HG02759 (cell line): ENCODE results near the gene METTL22.
A peak's percentile ranks its signal among the peaks of the same experiment; 100 is the strongest.
"Not testable (repeated sequence)": the region's sequence is repeated elsewhere in the genome, so short reads cannot be mapped to it uniquely, and the experiment has no call there.

Source experiments
- ATAC-seq: cut with Tn5 transposase; IDR thresholded peaks from one replicate; pipeline ENCODE4 v1.9.1; 2021; ENCODE audit warnings: mild to moderate bottlenecking, moderate library complexity; ENCODE audit not compliant: unreplicated experiment

METTL22 gene

DNA sequence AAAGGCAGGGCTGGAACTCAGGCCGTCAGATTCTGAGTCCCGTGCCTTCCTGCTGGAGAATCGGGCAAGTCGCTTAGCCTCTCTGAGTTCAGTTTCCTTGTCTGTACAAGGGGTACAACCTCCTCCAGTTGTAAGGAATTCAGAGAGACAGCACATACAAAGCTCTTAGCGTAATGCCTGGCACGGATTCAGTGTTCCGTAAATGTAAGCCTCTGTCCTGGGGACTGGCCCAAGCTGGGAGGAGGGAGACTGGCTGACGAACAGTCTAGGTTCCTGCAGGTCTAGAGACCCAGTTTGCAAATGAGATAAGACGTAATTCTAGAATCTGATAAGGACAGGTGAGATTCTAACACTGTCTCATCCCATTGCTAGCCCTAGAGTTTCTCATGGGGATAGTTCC is 9.9 kb downstream of the METTL22 start:
- ATAC-seq, result no peak

DNA sequence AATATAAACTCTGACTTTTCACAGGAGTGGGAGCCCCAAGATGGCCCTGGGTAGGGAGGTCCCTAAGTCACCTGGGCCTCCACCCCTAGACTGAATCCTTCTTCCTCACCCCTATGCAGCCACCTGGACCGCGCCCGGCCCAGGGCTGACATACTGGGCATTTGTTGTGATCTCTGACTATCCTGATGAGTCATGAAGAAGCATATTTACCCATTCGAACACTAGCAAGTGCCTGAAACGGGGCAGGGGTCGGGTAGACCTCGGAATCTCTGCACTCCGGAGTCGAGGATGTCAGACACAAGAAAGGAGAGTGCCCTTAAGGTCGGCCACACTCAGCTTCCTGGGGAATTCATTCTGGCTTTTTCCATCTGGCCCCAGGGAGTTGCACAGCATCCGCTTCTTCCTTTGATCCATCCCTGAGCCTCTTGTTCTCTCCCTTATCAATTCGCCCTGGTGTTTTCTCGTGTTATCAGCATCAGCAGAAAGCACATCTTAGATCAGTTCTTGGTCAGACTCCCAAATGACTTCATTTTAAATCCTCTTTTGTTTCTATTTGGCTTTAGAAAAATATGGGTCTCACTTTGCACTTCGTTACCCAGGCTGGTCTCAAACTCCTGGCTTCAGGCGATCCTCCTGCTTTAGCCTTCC is 10.4 kb downstream of the METTL22 start:
- ATAC-seq, result no peak

DNA sequence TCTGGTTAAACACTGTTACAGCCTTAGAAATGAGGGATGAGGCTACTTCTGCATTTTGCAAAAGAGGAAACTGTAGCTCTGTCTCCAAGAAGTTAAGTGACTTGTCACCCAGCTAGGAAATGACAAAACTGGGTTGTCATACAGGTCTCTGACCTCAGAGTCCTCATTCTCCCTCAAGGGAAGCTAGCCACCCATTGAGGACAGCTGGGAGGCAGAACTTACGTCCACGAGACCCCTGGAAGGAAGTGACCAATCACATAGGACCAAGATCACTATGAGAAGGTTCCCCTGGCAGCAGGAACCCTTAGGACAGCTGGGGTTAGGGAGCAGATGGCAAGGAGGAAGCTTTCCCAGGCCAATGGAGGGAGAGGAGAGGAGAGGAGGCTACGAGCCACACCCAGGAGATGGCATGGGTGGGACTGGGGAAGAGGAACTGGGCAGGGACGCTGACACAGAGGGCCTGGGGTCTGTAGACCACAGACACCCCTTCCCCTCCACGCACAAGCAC is 11.2 kb downstream of the METTL22 start:
- ATAC-seq, result no peak

DNA sequence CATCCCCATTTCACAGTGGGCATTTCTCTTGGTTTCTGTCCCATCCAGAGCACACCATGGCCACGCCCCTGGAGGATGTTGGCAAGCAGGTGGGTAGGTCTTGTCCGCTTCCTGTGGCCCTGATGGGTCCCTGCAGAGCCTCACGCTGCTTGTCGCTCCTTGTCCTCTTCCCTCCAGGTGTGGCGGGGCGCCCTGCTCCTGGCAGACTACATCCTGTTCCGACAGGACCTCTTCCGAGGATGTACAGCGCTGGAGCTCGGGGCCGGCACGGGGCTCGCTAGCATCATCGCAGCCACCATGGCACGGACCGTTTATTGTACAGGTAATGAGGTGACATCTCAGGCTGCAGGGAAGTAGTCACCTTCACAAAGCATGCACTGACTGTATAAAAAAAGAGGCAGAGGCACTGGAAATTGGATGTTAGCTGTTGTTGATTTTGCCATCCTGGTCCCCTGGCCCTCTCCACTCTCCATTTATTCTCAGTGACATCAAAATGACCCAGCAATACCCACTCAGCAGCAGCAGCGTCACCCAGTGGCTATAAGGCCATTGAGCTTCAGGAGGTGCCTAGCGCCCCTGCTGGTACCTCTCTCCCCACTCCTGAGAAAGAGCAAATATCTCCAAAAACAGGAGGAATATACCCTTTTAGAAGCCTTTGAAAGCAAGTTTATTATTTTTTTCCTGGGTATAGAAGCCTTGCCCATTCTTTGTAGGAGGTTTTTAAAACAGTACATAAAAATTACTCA is 13.7 kb downstream of the METTL22 start:
- no peak for ATAC-seq

DNA sequence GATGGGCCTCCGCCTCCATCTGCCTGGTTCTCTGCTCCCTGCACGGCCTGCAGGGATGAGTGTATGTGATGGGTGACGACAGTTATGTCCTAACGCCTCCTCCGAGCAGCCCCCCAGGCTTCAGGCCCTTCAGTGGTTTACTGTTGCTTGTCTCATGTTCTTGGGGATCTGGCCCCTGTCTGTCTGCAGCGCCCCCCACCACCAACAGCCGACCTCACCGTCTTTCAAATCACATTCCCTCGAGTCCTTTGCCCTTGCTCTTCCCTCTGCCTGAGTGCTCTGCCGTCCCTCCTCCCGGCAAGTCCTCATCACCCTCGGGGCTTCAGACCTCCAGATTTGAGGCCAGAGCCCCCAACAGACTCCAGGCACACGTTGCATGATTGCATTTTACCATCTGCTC is 18.2 kb downstream of the METTL22 start:
- ATAC-seq, result no peak

DNA sequence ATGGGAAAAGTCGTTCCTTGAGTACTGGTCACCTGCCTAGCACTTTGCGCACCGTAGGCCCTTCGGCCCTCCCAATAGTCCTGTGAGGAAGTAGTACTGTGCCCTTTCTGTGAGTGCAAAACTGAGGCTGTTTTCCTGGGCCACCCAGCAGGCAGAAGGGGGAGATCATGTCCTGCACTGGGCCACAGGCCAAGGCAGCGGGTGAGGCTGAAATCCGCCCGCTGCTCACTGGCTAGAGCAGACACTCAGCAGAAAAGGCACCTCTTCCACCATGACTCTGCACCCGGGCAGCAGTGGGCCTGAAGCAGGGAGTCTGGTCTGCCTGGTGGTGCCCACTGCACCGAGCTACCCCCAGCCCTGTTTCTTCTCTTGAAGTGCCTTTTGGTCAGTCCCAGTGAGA is 20.2 kb downstream of the METTL22 start:
- ATAC-seq, result no peak

DNA sequence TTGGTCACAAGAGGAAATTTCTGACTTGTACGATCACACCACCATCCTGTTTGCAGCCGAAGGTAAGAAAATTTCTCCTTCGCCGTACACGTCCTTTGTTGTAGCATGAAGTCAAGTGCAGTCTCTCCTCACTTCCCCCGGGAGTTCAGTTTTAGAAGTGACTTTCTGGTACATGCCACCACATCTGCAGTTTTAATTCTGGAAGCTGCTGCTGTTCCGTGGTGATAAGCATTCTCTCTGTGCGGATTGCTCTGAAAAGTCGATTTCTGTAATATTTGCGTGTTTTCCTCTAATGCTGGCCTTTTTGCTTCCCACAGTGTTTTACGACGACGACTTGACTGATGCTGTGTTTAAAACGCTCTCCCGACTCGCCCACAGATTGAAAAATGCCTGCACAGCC is 20.6 kb downstream of the METTL22 start:
- no peak for ATAC-seq

DNA sequence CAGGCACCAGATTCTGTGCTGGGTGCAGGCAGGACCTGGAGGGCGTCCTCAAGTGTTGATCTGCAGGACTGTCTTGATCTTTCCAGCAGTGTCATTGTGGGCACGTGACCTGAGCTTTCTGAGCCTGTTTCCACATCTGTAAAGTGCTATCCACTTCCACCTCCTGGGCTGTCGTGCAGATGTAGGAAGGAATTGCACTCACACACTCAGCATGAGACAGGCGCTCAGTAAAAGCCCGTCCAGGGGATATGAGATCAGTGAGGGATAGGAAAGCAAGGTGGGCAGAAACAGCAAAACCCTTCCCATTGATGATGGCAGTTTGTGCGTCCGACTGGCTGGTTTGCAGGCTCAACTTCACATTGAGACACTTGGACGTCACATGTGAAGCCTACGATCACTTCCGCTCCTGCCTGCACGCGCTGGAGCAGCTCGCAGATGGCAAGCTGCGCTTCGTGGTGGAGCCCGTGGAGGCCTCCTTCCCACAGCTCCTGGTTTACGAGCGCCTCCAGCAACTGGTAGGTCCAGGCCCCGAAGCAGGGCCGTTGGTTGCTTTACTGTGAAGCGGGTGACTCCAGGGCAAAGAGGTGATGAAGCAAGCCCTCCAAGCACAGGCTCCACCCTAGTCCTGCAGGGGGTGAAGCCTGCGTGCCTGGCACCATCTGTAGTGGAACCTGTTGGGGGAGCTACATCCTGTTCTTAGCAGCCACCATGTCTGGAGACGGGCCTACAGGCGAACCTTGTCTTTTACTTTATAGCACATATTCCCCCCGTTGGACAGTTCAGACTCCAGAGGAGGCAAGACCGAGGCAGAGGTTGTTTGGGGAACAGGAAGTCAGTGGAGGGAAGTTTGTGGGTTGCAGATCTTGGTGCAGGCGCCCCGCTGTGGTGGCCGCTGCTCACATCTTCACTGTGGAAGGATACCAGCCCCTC is 23.0 kb downstream of the METTL22 start:
- no peak for ATAC-seq

DNA sequence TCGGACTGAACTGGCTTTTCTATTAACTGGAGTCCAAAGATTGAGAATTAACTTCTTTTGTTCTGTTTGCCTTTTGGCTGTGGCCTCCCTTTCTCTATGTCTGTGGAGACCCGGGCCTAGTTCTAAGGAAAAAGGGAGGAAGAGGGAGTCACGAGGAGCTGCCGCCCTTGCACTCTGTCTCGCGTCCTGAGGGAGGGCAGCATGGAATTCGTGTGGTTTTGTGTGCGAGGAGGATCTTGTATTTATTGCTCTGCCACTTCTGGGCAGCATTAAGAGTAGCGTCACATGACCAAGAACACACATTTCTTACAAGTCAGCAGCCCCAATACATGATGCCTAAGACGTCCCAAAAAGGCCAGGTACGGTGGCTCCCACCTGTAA is 23.6 kb downstream of the METTL22 start:
- ATAC-seq, result no peak

DNA sequence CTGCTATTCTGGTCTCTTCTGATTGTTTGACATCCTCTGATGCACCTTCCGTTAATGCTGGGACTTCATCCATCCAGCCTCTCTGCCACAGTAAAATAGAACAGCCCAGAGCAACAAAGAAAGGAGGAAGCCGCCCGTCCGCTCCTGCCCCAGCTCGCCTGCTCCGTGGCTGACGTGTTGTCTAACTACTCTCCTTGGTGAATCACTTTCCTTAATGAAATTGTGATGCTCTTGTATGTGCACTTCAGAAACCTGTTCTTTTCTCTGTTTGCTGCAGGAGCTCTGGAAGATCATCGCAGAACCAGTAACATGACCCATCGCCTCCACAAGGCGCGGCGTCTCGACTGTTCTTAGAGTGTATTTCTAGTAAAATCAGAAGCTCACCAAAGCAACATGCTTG is 24.3 kb downstream of the METTL22 start:
- no peak for ATAC-seq

DNA sequence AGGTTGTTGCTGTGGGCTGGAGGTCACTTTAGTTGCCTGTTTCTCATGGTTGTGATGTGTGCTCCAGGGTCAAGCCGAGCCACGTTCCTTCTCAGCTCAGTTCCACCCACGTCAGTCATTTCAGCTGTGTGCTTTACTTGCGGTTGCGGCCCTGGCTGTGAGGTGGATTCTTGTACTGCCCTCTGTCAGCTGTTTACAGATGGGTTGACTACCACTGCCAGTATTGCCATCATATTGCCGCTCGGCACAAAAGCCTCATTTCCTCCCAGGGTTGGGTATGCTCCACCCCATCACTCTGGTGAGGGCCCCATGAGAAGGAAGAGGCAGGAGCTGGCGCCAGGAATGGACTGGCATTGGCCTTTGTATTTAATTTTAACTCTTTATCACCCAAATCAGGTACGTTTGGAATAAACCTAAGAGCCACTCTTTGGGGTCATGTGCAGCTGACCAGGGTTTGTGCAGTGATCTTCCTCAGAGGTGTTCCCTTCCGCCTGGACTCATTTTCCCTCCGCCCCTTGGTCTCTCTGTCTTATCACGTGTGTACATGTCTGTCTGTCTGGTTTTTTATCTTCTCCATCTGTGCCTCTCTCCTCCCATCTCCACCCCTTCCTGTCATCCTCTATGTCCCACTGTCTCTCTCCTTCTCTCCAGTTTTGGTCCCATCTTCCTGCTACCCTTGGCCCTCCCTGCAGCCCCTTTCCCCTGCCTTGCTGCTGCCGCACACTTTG is 25.0 kb downstream of the METTL22 start:
- ATAC-seq, result no peak

DNA sequence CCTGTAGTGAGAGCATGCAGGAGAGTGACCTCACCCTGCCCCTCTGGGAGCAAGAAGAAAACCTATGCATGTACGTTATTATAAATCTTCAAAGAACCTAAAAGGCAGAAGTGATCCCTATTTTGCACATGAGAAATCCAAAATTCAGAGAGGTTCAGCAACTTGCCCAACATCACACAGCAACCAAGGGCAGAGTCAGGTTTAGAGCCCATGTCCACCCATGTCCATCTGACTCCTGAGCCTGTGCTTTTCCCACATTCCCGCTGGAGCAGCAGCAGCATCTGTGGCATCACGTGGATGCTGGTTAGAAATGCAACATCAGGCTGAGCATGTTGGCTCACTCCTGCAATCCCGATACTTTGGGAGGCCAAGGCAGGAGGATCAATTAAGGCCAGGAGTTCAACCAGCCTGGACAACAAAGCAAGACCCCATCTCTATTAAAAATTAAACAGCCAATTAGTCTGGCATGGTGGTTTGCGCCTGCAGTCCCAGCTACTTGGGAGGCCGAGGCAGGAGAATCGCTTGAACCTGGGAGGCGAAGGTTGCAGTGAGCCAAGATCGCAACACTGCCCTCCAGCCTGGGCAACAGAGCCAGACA is 26.3 kb downstream of the METTL22 start:
- no peak for ATAC-seq

DNA sequence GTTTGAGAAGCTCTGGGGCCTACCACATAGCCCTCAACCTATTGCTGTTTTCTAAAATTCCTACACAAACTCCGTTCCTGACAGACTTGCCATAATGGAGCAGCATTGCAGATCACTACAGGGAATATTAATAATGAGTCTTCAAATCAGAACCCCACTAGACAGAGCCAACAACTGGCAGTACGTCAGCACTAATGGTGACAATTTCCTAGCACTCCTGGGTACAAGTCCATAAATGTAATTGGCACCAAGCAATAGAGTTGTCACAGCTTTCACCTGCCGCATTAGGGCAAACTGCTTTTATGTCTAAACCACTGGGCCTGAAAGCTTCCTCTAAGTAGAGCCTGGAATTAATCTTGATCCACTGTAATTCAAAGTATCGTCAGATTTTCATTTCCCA is 27.4 kb downstream of the METTL22 start:
- ATAC-seq, result no peak

DNA sequence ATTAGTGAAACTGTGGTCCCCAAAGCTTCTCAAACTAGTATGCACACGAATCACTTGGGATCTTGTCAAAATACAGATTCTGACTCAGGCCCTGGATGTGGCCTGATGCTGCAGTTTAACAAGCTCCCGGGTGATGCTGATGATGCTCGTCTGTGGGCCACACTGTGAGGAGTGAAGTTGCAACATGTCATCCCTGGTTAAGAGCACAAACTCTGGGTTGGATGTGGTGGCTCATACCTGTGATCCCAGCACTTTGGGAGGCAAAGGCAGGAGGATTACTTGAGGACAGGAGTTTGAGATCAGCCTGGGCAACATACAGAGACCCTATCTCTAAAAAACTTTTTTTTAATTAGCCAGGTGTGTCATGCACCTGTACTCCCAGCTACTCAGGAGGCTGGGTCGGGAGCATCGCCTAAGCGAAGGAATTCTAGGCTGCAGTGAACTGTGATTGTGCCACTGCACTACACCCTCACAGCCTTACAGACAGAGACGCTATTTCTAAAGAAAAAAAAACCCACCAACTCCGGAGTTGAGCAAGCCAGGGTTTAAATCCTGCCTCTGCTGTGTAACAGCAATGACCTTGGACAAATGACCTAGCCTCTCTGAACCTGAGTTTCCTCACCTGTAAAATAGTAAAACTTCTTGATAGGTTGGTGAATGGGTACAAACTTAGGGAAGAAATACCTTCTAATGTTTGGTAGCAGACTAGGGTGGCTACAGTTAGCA is 28.5 kb downstream of the METTL22 start:
- ATAC-seq, result no peak

DNA sequence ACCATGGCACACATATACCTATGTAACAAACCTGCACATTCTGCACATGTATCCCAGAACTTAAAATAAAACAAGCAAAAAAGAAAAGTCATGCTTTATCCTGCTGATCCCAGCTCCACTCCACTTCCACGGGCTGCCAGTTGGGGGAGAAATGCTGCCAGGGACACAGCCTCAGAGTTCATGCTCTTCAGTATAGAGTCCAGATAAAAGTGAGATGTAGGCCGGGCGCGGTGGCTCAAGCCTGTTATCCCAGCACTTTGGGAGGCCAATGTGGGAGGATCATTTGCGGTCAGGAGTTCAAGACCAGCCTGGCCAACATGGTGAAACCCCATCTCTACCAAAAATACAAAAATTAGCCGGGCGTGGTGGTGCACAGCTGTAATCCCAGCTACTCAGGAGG is 30.5 kb downstream of the METTL22 start:
- not testable (repeated sequence) for ATAC-seq

DNA sequence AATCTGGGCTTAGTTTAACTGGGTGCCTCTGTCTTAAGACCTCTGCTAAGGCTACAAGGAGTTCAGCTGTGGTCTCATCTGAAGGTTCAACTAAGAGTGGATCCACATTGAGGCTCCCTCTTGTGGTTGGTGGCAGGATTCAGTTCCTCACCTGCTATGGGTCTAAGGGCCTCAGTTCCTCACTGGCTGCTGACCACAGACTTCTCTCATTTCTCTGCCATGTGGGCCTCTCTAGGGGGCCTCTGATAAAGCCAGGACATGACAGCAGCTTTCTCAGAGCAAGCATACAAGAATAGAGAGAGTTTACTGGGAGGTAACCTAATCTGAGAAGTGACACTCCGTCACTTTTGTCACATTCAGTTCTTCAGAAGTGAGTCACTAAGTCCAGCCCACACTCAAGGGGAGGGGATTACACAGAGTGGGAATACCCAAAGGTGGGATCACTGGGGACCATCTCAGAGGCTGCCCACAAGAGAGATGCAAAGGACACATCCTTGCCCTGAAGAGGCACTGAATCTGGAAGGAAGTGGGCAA is 33.8 kb downstream of the METTL22 start:
- peak; percentile 71 for ATAC-seq

DNA sequence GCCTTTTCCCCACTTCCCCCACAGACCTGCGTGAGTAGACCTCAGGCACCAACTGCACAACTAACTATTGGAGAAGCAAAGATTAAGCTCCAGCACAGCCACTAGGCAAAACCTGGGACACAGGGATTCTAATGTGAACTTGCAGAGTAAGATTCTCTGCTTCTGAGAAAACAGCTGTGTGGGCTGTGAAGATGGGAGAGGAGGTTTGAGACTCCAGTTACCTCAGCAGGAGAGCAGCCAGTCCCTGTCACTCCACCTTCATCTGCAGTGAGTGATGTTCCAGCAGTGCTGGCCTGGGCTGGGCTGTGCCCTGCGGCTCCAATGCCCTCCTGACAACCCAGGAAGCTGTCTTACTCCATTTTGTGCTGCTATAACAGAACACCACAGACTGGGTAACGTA is 34.9 kb downstream of the METTL22 start:
- no peak for ATAC-seq

DNA sequence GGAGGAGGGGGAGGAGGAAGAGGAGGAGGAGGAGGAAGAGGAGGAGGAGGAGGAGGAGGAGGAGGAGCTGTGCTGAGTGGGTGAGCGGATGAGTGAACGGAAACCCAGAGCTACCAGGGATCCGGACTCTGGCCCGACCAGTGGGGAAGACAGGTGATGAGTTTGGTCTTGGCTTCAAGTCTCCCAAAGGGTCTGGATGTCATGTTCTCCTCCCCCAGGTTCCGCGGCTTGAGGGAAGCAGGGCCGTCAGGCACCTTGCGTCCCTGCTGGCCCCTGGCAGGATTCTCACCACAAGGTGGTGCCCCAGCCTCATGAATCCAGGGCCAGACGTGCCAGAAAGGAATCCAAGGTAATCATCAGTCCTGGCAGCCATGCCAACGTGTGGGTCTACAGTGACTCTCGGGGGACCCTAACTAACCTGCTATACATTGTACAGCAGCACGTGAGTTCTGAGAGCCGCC is 39.4 kb downstream of the METTL22 start:
- peak; percentile 81 for ATAC-seq

DNA sequence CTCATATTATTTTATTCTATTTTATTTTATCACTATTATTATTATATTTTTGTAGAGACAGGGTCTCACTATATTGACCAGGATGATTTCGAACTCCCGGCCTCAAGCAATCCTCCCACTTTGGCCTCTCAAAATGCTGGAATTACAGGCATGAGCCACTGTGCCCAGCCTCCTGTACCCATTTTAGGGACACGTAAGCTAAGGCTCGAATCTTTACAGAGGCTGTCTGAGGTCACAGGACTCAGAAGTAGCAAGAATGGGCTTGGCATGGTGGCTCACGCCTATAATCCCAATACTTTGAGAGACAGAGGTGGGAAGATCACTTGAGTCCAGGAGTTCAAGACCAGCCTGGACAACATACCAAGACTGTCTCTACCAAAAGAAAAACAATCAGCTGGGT is 40.2 kb downstream of the METTL22 start:
- no peak for ATAC-seq
